ENCODE data around the gene FAM237B. TPM values are rescaled to one million over a fixed set of nuclear protein-coding genes. Genes with fewer than 3 reads are reported as not detected.

The FAM237B gene
- total and polyA plus RNA-seq, 2 of the 8 experiments (the other 6 are each of a cell fraction or from before 2014, with no cell fraction given) = not detected

DNA sequence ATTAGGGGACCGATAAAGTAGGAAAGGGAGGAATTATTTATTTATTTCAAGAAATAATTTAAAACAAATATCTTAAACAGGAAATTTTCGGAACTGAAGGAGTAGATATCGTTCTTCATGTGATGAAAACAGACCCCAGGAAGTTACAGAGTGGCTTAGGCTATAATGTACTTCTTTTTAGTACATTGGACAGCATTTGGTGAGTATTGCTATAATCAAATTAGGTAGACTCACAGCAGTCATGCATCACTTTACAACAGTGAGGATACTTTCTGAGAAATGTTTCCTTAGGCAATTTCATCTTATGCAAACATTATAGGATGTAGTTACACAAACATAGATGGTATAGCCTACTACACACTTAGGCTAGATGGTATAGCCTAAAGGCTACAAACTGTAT, 33.0 kb downstream of the FAM237B start:
- Histone ChIP-seq H3K27me3 (replicated peaks in 1 of 4; ENCODE audit: control insufficient read depth in 3 of 4, extremely low read depth in 1 of 4, insufficient read depth in 3 of 4, low read length in 3 of 4) (no peaks in the 10 kb centered on the region), H2BK20ac (ENCODE audit: low read length) (no peak overlapping the region), H2AK5ac (ENCODE audit: low read depth, low read length) (no peak overlapping the region), H4K8ac (ENCODE audit: extremely low read depth, insufficient read depth, low read length) (no peak overlapping the region), H3K79me1 (ENCODE audit: low read depth, low read length) (no peaks in the 10 kb centered on the region), H3K9me3 (ENCODE audit: insufficient read depth in 2 of 2, low read depth in 1 of 2, low read length in 1 of 2) (no peaks in the 10 kb centered on the region; a peak in 2 of 4 replicates), H3K4me3 (ENCODE audit: extremely low read depth in 1 of 4, insufficient read depth in 2 of 4, low read depth in 3 of 4, low read length in 4 of 4) (no peak overlapping the region), H4K5ac (ENCODE audit: insufficient read length, low read depth, low read length) (no peak overlapping the region), H3K79me2 (ENCODE audit: control insufficient read depth in 1 of 2, insufficient read depth in 2 of 2, low read length in 2 of 2) (no peaks in the 10 kb centered on the region), H3K4me2 (ENCODE audit: insufficient read depth in 1 of 2, low read depth in 2 of 2, low read length in 2 of 2) (no peak overlapping the region), H2BK5ac (ENCODE audit: low read depth, low read length) (no peak overlapping the region), H3K36me3 (ENCODE audit: control insufficient read depth in 2 of 4, insufficient read depth in 4 of 4, low read length in 3 of 4) (peaks cover 0 to 3% (median under 1%) of the 10 kb centered on the region in 4 experiments; a peak in 2 of 8 replicates), H3K4me1 (replicated peaks in 1 of 4; ENCODE audit: control insufficient read depth in 3 of 4, insufficient read depth in 4 of 4, low read length in 3 of 4) (no peaks in the 10 kb centered on the region), H3K9ac (replicated peaks in 1 of 4; ENCODE audit: extremely low read depth in 1 of 4, low read depth in 3 of 4, low read length in 3 of 4) (no peak overlapping the region), H4K91ac (replicated peaks; ENCODE audit: insufficient read length, low read length) (no peak overlapping the region), H2BK15ac (ENCODE audit: low read length) (no peak overlapping the region), H2BK12ac (ENCODE audit: low read depth, low read length) (no peak overlapping the region), H3K4ac (replicated peaks; ENCODE audit: insufficient read length, low read depth, low read length) (no peak overlapping the region), H2BK120ac (replicated peaks; ENCODE audit: low read depth, low read length) (no peak overlapping the region), H3K23ac (ENCODE audit: insufficient read length) (no peak overlapping the region), H3K23me2 (ENCODE audit: low read depth, low read length) (no peaks in the 10 kb centered on the region), H3K56ac (replicated peaks; ENCODE audit: insufficient read length, low read depth, low read length) (no peak overlapping the region), H3K14ac (ENCODE audit: insufficient read length) (no peak overlapping the region), H2AFZ (ENCODE audit: low read length) (no peak overlapping the region), H3K27ac (ENCODE audit: low read depth, low read length) (no peak overlapping the region), H4K20me1 (replicated peaks in 1 of 2; ENCODE audit: control insufficient read depth in 1 of 2, insufficient read depth in 2 of 2, low read length in 2 of 2) (no peaks in the 10 kb centered on the region), H3K18ac (ENCODE audit: extremely low read depth, low read length) (no peak overlapping the region)
- POLR2A ChIA-PET (ENCODE audit: partially characterized antibody) = no interaction called here
- CTCF ChIA-PET (ENCODE audit: partially characterized antibody) = interaction anchor here (0.8 kb wide), 1 partner anchor 10 kb away, joined by 3 read pairs; no protein-coding TSS in a partner anchor
- WGBS, 2 experiments (ENCODE audit: extremely low coverage in 1 of 2, insufficient coverage in 1 of 2, insufficient read length in 1 of 2, insufficient replicate concordance in 2 of 2, low coverage in 1 of 2, low lambda C conversion rate in 2 of 2, missing lambda C conversion rate in 1 of 2) = 86% methylated on average over 3 of the region's 3 CpGs; no CpG with 5 or more reads in 1 of the 2 experiments
- DNase-seq (ENCODE audit: low read depth in 1 of 2, low spot score in 2 of 2) (no peak), FAIRE-seq (no peak)
- TF ChIP-seq CHD2 (IDR thresholded peaks at IDR 0.05; ENCODE audit: low read length) (no peak), JUND (IDR thresholded peaks at IDR 0.05; ENCODE audit: low read length) (no peak), GTF2F1 (IDR thresholded peaks at IDR 0.05; ENCODE audit: borderline replicate concordance, low read depth, low read length) (no peak), RAD21 (IDR thresholded peaks at IDR 0.05 in 1 of 2, conservative IDR thresholded peaks at IDR 0.05 in 1 of 2; ENCODE audit: low read depth in 2 of 2, low read length in 2 of 2) (no peak), HDAC6 (IDR thresholded peaks at IDR 0.05; ENCODE audit: low read depth, low read length) (no peak)
